Ovary (tissue), 9 donors: ENCODE data around the gene SLC24A4. TPM values are rescaled to one million over a fixed set of nuclear protein-coding genes. Genes with fewer than 3 reads are reported as not detected.

Experiments used
- DNase-seq, 5 donors: peaks; one replicate each; pipeline ENCODE4 v3.0.0-alpha.2; 2019 to 2020
- H3K27ac ChIP-seq, 2 donors: fragments of 200-600 bp; one replicate each; pipeline versions ENCODE4 v1.5.1 to v1.8.0; 2019 to 2022
- H3K27me3 ChIP-seq: fragments of 200-600 bp; one replicate; pipeline ENCODE4 v1.8.0; 2022
- H3K36me3 ChIP-seq: fragments of 200-600 bp; sonication (generic); one replicate; pipeline ENCODE4 v1.5.1; 2019
- H3K4me1 ChIP-seq: one replicate; pipeline ENCODE4 v1.8.1; 2013; ENCODE audit warnings: mild to moderate bottlenecking, moderate library complexity; ENCODE audit not compliant: insufficient read depth
- H3K4me3 ChIP-seq: fragments of 200-600 bp; sonication (generic); one replicate; pipeline ENCODE4 v1.5.1; 2017
- H3K9me3 ChIP-seq, 2 donors: fragments of 200-600 bp in 1 of 2; sonication (generic) in 1 of 2; one replicate each; pipeline versions ENCODE4 v1.5.1 to v1.8.1; 2013 to 2019; ENCODE audit warnings: mild to moderate bottlenecking in 1 of 2, moderate library complexity in 1 of 2
- CTCF ChIP-seq, 3 donors: fragments of 450-650 bp in 2 of 3; fragments of 200-600 bp in 1 of 3; IDR thresholded peaks; one replicate each; pipeline versions ENCODE4 v1.5.1 to v1.8.0; 2016 to 2022; ENCODE audit warnings: antibody characterized with exemption in 3 of 3, mild to moderate bottlenecking in 1 of 3
- EP300 ChIP-seq: sonication (generic); formaldehyde crosslinking; IDR thresholded peaks from one replicate; pipeline ENCODE4 v1.6.1; 2017; ENCODE audit warnings: antibody characterized with exemption
- POLR2A ChIP-seq: fragments of 450-650 bp; IDR thresholded peaks from one replicate; pipeline ENCODE4 v1.6.1; 2017; ENCODE audit warnings: antibody characterized with exemption, mild to moderate bottlenecking, moderate library complexity
- WGBS, 3 donors: extraction: QIAGEN DNeasy Blood & Tissue Kit in 1 of 3; methylation state at CpG; one replicate each; pipeline versions ENCODE4 v1.1.5 to v1.1.7; 2013 to 2017; 5-methylcytosine and 5-hydroxymethylcytosine counted together
- intact Hi-C, 4 donors: fragments of 100-400 bp; cut with DNase I; formaldehyde crosslinking; loops; one replicate each; pipeline versions ENCODE4 v1.11.0 to v1.15.1; 2022 to 2023
- polyA plus RNA-seq, 2 donors: library from polyadenylated mRNA; stranded (reverse); fragments of 200-250 nt in 1 of 2; fragments of 350-450 nt in 1 of 2; fragmentation: Illumina TruSeq in 1 of 2; extraction: RNeasy Lipid Tissue Mini Kit (QIAGEN cat#74804) in 1 of 2; gene quantifications; one replicate each; pipeline ENCODE4 v1.2.3, GENCODE V29; 2013 to 2014
- total RNA-seq, 7 donors: library from RNA; depleted of rRNA in 2 of 7; stranded (reverse); fragments of >200 nt in 2 of 7; fragmentation: NEBNext Ultra II Directional in 3 of 7; extraction: Animal tissue kit (Norgen Biotek cat#: 25700) in 3 of 7; gene quantifications; one replicate each; pipeline versions ENCODE4 v1.1.0 to v1.2.4, GENCODE V29; 2016 to 2023
- donor health status: DM: no; HTN: no; CAD: no; lungs with moderate emphysema.
- donor health status: DM: no; HTN: no; CAD: no.
- donor health status: Bipolar disorder and iron deficiency.
- donor health status: DM: yes; HTN: yes; CAD: no.
- donor health status: DM: no; HTN: no; CAD: no.
- donor health status: DM: yes; HTN: yes; CAD: no.

SLC24A4 gene
- total and polyA plus RNA-seq, 9 donors, result 0.10 to 0.98 (median 0.24) TPM

GRCh38 chr14:92435154-92435553, 112.2 kb downstream of the SLC24A4 start:
- DNase-seq, result no peak

GRCh38 chr14:92436115-92436776, 113.3 kb downstream of the SLC24A4 start:
- Histone ChIP-seq H3K27ac (no peak overlapping the region), H3K9me3 (no peaks in the 10 kb centered on the region), H3K36me3 (no peaks in the 10 kb centered on the region), H3K4me3 (no peak overlapping the region), H3K27me3 (no peaks in the 10 kb centered on the region), H3K4me1 (no peaks in the 10 kb centered on the region)
- intact Hi-C loops, result no loop called here
- DNase-seq, result no peak
- TF ChIP-seq POLR2A (no peak), EP300 (no peak), CTCF (IDR thresholded peaks at IDR 0.05) (no peak)
- 80 to 86% (median 83%) methylated on average over 10 of the region's 10 CpGs for WGBS, 3 donors

More at GRCh38 chr14:92435154-92435553, 112.2 kb downstream of the SLC24A4 start:
- TF ChIP-seq POLR2A, result no peak
- TF ChIP-seq CTCF (IDR thresholded peaks at IDR 0.05), result no peak
- TF ChIP-seq EP300, result no peak
- intact Hi-C loops, result no loop called here
- no peak overlapping the region for H3K4me3 ChIP-seq
- no peak overlapping the region for H3K27ac ChIP-seq
- no peaks in the 10 kb centered on the region for H3K36me3 ChIP-seq
- H3K4me1 ChIP-seq, result no peaks in the 10 kb centered on the region
- no peaks in the 10 kb centered on the region for H3K9me3 ChIP-seq
- no peaks in the 10 kb centered on the region for H3K27me3 ChIP-seq

DNA sequence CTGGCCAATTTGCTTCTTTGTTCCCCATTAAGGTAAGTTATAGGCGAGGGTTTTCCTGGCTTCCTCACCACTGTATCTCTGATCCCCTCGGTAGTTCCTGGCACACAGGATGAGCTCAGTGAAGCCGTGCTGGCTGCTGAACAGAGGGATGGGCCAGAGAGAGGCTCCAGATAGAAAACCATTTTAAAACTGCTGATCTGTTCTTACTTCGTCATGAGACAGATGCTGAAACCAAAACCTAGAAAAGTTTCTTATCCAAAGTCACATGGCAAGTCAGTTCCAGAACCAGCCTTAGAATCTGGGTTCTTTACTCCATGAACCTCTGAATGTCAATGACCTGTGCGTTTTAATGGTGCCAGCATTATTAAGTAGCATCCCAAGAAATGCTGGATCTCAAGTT, 114.3 kb downstream of the SLC24A4 start:
- Histone ChIP-seq H3K27me3 (no peaks in the 10 kb centered on the region), H3K4me1 (no peaks in the 10 kb centered on the region), H3K4me3 (no peak overlapping the region), H3K36me3 (no peaks in the 10 kb centered on the region), H3K9me3 (no peaks in the 10 kb centered on the region), H3K27ac (no peak overlapping the region)
- intact Hi-C loops, result no loop called here
- TF ChIP-seq EP300 (no peak), CTCF (IDR thresholded peaks at IDR 0.05) (no peak), POLR2A (no peak)
- WGBS, 3 donors, result 25 to 46% (median 34%) methylated on average over 5 of the region's 5 CpGs
- no peak for DNase-seq

GRCh38 chr14:92437729-92438285, 114.8 kb downstream of the SLC24A4 start:
- Histone ChIP-seq H3K4me1 (no peaks in the 10 kb centered on the region), H3K4me3 (no peak overlapping the region), H3K27ac (no peak overlapping the region), H3K36me3 (no peaks in the 10 kb centered on the region), H3K27me3 (no peaks in the 10 kb centered on the region), H3K9me3 (no peaks in the 10 kb centered on the region)
- no peak for DNase-seq
- intact Hi-C loops, result no loop called here
- TF ChIP-seq EP300, result no peak
- no peak for TF ChIP-seq CTCF (IDR thresholded peaks at IDR 0.05)
- TF ChIP-seq POLR2A, result no peak
- 11 to 16% (median 12%) methylated on average over 12 of the region's 12 CpGs for WGBS, 3 donors
